HG03097 (cell line): Measurements from ENCODE around the gene ZNF862.

Source experiments
- ATAC-seq: cut with Tn5 transposase; IDR thresholded peaks from one replicate; pipeline ENCODE4 v1.9.1; 2021; ENCODE audit not compliant: unreplicated experiment, low FRiP score

Gene ZNF862

GRCh38 chr7:149839933-149840332, 1.8 kb downstream of the ZNF862 start:
- ATAC-seq, result no peak

DNA sequence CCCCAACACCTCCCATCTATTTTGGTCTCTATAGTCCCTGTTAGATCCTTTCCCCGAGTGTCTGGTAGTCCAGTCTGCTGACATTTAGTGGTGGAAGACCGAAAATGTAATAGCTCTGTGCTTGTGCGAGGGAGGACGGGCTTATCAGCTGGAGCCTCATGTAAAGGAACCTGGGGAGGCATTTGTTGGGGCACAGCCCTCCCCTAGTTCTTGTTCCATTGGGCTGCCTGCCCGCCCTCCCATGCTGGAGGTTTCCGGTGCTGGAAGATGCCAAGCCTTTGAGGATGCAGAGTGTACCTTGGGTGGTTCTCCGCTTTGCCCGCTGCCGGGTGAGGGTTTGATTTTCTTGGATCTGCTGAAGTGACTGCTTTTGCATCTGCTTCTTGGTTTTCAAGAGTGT, 5.4 kb downstream of the ZNF862 start:
- no peak for ATAC-seq

GRCh38 chr7:149844445-149844844, 6.3 kb downstream of the ZNF862 start:
- no peak for ATAC-seq

DNA sequence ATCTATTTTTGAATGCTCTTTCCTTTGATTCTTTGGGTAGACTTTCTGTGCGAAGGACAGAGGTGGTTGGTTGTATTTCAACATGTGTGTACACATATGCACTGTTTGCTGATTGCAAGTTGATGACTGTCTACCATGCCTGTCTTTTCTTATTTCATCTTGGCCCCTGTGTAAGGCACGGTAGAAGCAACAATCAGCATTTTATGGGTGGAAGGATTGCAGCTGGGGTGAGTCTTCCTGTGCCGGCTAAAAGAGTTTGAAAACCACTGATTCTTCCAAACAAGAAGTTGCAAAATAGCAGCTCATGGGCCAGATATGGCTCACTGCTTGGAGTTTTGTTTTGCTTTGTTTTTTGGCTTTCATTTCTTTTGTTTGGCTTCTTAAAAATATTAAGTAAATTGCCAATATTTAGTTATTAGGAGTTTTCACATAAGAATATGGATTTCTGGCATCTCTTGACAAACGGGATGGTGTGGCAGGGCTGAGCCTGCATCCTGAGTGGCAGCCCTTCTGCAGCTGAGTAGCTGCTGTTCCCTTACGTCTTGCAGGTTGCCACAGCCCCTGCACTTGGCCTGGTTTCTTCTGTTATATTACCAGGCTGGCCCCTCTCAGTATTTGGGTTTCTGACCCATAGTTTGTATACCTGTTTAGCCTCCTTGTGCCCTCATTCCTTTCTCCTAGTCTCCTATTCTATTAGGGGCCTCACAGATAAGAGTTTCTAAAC, 7.2 kb downstream of the ZNF862 start:
- ATAC-seq, result no peak

DNA sequence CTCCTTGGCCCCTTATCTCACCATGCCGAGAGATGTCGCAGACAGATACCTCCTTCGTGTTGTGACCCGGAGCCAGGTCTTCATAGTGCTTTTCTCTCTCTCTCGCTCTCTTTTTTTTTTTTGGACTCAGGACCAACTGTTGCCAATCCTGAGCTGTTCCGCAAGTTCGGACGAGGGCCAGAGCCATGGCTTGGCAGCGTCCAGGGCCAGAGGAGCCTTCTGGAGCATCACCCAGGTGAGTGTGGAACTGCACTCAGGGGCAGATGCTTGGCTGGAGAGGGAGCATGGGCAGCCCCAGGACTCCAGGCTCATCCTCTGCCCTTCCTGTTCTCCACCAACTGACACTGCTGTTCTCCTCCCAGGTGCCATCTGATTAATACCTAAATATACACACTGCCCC, 7.8 kb downstream of the ZNF862 start:
- ATAC-seq, result no peak

DNA sequence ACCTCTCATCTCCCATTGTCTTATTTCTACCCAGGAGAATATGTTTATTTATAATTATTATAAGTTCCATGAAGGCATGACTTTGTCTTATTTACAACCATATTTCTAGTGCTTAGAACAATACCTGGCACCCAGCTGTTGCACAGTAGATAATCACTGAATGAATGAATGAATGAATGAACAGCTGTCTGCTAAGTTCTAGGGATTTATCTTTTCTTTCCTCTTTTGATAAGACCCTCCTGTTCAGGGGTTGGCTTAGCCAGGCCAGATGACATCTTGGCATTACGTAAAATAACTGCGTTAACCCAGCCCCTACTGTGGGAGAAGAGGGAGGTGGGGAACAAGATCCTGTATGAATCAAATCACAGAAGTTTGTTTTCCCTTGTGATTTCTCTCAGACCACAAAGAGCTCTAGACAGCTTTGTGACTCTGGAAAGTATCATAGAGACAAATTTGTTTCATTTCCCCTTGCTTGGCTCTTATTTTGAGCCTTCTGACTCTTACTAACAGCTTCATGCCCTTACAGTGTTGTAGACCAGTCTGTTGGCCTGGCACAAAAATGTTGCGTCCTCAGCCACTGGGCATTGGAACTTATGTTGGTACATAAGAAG, 8.4 kb downstream of the ZNF862 start:
- ATAC-seq, result peak; percentile 82

GRCh38 chr7:149849174-149849573, 11.0 kb downstream of the ZNF862 start:
- ATAC-seq, result no peak

DNA sequence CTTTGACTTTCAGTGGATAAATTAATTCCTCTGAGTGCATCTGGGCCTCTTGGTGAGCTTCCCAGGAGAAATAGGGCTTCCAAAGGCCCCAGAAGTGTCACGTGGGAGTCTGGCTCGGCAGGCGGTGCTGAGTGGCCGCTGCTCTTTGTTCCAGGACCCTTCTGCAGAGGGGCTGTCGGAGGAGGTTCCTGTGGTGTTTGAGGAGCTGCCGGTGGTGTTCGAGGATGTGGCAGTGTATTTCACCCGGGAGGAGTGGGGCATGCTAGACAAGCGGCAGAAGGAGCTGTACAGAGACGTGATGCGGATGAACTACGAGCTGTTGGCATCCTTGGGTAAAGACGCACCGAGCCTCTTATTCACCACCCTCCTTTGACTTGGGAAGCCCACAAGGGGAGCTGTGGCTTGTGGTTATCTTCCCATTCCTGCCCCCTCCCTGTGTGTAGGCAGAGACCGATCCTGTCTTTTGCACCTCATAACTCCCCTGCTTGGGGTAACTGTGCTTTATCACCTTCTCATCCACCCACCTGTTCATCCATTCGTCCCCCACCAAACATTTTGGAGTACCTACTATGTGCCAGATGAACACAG, 11.9 kb downstream of the ZNF862 start:
- no peak for ATAC-seq

- ATAC-seq, result no peak
Observed at GRCh38 chr7:149850716-149851115, 12.5 kb downstream of the ZNF862 start.

GRCh38 chr7:149851449-149851848, 13.3 kb downstream of the ZNF862 start:
- ATAC-seq, result no peak

- ATAC-seq, result no peak
Observed at GRCh38 chr7:149853157-149853556, 15.0 kb downstream of the ZNF862 start.

- no peak for ATAC-seq
Observed at GRCh38 chr7:149854611-149855360, 16.6 kb downstream of the ZNF862 start.

DNA sequence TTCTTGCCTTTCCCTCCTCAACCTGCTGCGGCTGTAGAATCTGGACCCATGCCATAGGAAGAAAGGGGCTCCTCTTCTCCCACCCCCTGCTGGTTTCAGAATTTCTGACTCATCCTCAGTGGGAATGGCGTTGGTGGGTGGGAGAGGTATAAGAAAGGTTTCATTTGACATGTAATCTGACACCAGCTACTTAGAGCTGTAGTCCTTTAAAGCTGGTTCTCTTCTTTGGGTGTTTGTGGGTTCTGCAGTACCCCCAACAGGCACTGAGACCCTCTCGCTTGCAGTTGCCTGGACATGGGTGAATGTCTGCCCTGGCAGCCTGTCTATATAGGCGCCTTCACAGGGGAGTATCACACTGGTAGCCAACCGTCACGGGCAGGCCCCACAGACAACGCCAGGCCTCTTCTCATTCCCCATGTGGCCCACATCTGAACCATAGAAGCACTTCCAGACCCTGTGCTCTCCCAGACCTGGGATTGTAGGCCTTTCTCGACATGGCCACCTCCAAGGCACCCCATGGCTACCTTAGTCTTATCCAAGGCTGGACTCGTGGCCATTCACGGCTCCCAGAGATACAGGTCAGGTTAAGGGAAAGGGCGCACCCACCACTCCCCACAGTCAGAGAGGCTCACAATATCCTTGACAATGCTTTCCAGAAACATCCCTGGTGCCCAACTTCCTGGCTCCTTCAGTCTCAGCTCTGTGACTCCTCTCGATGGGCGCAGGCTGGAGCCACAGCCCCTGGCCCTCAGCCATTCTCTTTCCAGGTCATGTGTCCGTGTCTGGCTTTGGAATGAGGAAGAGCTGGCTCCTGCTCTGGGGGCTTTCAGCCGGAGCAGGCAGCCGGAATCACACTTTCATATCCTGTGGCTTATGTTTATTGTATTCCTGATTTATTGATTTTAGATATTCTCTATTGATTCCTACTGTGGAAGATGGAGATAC, 17.5 kb downstream of the ZNF862 start:
- ATAC-seq, result no peak

DNA sequence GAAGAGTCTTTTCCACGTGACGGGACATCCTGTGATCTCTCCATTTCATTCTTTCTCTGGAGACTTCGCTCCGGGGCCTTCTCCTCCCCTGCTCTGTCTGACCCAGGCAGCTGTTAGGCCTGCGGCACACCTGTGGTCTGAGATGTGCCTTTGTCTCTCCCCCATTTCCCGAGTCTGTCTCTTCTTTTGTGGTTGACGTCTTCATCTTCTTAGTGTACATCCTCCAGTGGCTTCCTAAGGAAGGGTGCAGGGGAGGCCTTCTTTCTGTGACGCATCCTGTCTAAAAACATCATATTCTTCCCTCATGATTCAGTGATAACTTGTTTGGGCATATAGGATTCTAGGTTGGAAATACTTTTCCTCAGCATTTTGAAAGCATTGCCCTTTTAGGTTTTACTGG, 18.4 kb downstream of the ZNF862 start:
- no peak for ATAC-seq

DNA sequence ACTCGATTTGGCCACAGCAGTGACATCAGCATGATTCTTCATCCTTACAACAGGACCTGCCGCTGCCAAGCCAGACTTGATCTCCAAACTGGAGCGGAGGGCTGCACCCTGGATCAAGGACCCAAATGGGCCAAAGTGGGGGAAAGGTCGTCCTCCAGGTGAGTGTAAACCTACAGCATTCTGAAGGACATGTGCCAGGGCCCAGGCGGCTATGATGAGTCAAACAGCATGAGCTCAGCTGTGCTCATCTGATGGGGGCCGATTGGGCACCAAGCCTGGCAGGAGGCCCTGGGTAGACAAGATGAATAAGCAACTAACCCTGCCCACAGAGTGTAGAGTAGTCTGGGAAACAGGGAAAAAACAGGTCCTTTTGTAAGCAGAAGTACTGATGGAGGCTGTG, 21.2 kb downstream of the ZNF862 start:
- no peak for ATAC-seq

DNA sequence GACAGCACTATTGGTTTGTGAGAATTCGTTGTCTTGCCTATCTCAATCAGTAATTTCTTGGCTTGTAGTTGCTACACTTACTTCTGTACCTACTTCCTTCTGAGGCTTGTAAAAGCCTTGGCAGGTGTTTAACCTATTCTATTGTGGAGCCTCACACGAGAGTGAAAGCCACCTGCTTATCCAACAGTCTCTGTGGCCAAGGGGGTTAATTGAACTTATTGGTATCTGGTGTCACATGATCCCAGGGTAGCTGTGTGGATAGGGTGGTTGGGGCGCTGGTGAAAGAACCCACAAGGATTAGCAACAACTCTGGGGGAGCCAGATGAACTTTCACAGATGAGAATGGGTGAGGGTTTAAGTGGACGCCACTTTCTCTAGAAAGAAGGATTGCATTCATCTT, 21.7 kb downstream of the ZNF862 start:
- no peak for ATAC-seq

GRCh38 chr7:149860821-149861727, 22.9 kb downstream of the ZNF862 start:
- no peak for ATAC-seq

DNA sequence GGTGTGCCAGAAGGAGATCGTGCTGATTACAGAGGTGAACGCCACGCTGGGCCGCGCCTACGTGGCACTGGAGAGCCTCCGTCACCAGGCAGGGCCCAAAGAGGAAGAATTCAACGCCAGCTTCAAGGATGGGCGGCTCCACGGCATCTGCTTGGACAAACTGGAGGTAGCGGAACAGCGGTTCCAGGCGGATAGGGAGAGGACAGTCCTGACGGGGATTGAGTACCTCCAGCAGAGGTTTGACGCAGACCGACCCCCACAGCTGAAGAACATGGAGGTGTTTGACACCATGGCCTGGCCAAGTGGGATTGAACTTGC, 23.5 kb downstream of the ZNF862 start:
- ATAC-seq, result no peak

DNA sequence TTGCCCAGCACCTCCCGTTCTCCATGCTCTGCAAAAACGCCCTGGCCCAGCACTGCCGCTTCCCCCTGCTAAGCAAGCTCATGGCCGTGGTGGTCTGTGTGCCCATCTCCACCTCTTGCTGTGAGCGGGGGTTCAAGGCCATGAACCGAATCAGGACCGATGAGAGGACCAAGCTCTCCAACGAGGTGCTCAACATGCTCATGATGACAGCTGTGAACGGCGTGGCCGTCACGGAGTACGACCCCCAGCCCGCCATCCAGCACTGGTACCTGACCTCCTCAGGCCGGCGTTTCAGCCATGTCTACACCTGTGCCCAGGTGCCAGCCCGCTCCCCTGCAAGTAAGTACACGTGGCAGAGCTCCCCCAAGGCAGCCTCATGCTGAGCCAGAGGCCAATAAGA, 24.0 kb downstream of the ZNF862 start:
- ATAC-seq, result no peak

- no peak for ATAC-seq
Observed at GRCh38 chr7:149863500-149863899, 25.3 kb downstream of the ZNF862 start.
